CD4-positive, alpha-beta T cell treated with Interleukin-21 for 1 hour (primary cell): ENCODE results near the gene PSRC1.

Experiments
- DNase-seq: peaks from one replicate; pipeline ENCODE4 v3.0.0-alpha.2; 2020

The PSRC1 gene

GRCh38 chr1:109242387-109242786 lies 40.6 kb downstream of the PSRC1 start:
- no peak for DNase-seq

- DNase-seq: no peak
These were observed 41.1 kb downstream of the PSRC1 start for GRCh38 chr1:109241841-109242345.

GRCh38 chr1:109241344-109241743 lies 41.6 kb downstream of the PSRC1 start:
- DNase-seq: no peak

- DNase-seq: peak; percentile 32
These were observed 42.5 kb downstream of the PSRC1 start for GRCh38 chr1:109240158-109241152.

DNA sequence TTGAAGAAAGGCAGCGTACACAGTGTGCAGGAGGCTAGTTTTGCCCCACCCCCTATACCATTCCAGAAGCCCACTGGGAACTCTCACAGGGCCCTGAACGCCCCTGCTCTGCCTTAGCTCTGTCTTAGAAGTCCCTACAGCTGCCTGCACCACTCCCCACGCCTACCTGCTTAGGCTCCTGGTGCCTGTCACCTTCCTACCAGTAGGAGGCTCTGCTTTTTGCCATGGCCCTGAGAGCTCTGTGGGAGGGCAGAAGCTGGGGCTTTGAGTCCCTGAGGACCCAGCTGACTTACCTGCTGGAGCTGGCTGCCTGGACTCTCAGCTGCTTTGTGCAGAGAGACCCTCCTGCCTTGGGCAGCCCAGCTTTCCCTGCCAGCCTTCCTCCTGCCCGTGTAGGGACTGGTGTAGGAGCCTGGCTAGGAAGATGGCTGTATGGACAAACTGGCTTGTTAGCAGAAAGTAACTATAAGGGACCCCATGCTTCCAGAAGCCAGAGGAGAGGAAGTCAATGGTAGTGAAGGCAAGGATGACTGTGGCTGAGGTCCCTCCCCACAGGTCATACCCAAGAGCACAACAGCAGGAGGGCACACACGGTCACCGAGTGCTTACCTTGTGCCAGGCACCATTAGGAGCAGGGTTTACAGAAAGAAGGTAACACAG lies 43.4 kb downstream of the PSRC1 start:
- DNase-seq: peak; percentile 25

DNA sequence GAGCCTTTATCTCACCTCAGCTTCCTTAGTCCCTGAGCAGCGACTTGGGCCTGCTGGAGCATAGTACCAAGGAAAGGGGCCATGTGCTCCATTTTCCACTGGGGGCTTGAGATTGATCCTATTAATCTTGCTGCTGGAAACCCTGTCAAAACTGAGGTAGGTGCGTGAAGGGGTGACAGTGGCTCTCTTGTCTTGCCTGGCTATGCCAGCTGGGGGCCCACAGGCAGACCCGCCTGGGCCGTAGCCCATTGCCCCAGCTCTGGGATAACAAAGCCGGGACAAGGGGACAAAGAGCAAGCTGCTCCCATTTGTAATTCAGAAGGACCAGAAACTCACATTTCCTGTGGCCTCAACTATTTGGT lies 43.9 kb downstream of the PSRC1 start:
- DNase-seq: no peak

DNA sequence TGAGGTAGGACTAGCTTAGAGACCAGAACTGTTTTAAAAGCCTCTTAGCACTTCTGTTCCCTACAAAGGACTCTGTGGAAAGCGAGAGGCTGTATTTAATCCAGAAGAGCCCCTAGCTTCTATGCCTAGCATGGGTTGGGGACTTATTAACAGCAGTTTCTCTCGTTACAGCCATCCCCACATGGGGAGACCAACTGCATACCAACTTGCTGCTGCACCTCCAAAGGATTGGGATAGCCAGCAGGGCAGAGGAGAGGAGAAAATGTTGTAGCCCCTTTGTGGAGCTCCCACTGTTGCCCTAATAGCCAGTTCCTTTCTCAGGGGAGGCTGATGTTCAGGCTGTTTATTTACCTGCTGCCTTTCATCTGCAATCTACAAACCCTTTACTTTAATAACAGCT lies 44.6 kb downstream of the PSRC1 start:
- no peak for DNase-seq

DNA sequence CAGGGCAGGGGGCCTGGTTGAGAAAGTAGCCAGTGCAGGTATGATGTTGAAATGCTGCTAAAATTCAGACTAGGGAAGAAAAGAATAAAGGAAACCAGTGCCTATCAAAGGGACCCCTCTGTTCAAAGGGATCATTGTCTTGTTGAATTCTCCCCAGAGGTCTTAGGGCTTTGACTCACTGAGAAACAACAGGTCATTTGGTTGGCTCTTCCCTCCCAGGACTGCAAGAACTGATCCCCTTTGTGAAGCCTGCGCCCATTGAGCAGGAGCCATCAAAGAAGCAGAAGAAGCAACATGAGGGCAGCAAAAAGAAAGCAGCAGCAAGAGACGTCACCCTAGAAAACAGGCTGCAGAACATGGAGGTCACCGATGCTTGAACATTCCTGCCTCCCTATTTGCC lies 45.4 kb downstream of the PSRC1 start:
- no peak for DNase-seq

GRCh38 chr1:109235137-109235536 lies 47.8 kb downstream of the PSRC1 start:
- DNase-seq: no peak

- no peak for DNase-seq
These were observed 51.9 kb downstream of the PSRC1 start for GRCh38 chr1:109231066-109231465.
